ENCODE measurements around the gene TAF9B. TPM values are rescaled to one million over a fixed set of nuclear protein-coding genes. Genes with fewer than 3 reads are reported as not detected.
"Not testable (repeated sequence)": the region's sequence is repeated elsewhere in the genome, so short reads cannot be mapped to it uniquely, and the experiment has no call there.

TAF9B gene
- total RNA-seq, 1 donor from 2014 or later, result 23.4 TPM

DNA sequence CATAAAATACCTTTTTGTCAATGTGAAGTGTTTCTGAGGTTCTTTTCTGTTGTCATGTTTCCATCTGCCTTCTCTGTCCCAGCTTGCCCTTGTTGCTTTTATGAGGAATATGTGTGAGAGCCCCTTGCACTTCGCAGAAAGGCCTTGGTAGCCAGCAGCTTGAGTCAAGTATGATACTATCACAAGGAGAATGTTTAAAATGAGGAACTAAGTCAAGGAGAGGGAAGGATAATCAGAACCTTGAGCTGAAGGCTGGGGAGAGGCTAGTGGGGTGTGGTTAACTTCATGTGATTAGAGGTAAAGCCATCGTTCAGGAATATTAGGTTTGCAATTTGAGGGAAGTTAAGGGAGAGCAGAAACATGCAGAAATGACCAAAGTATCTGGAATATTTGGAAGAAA lies 22.7 kb downstream of the TAF9B start:
- DNase-seq (ENCODE audit: low spot score), result no peak

DNA sequence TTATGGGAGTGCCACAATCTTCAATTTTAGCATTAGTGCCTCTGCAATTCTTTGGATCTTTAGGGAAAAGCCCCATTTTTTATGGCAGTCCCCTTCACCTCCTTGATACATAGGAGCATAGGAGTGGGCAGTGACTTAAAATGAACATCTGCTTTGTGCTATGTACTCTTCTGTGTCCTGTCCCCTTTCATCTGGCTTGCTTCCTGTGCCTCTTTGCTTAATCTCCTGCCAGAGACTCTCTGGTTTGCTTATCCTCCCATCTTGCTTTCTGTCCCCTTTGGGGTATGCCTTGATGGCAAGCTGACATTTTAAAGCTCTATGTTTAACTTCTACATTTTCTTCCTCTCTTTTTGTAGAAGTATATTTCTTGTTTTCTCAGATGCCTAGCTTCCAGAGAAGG lies 23.1 kb downstream of the TAF9B start:
- no peak for DNase-seq (ENCODE audit: low spot score)

DNA sequence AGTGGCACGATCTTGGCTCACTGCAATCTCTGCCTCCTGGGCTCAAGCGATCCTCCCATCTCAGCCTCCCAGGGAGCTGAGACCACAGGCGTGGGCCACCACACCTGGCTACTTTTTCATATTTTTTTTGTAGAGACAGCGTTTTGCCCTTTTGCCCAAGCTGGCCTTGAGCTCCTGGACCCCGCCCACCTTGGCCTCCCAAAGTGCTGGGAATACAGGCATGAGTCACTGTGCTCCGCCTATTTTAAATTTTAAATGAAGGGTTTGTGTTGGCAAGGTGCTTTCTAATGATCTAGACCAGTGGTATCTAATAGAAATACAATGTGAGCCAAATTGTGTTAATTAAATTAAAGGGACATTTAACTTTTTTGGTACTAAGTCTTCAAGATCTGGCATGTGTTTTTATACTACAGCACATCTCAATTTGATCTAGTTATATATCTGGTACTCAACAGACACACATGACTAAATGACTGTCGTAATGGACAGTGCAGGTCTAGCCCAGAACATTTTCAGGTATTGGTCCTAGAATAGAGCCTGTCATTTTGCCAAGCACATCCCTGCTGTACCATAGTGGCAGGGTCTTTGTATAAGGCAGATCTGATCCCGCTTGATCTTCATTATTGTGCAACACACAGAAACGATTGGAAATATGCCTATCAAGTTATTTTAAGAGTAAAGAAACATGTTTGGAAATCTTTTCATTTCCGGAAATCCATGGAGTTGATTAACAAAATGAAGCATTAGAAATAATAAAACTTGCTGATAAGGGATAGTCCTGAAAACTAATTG lies 28.1 kb downstream of the TAF9B start:
- DNase-seq (ENCODE audit: low spot score), result no peak

DNA sequence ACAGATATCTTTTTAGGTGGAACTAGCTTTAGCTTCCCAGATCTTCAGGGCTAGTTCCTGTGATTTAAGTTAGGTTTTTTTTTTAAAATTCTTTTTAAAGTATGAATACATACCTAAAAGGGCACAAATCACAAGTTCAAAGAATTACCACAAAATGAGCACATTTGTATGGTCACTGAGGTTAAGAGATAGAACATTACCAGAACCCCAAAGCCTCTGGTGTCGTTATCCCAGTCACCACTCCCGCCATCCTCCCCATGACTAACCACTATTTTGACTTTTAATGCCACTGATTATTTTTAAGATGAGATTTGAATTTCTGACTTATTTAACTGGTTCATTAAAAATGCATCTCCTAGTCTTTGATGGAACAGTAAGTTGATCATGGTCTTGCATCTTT lies 30.0 kb downstream of the TAF9B start:
- no peak for DNase-seq (ENCODE audit: low spot score)

DNA sequence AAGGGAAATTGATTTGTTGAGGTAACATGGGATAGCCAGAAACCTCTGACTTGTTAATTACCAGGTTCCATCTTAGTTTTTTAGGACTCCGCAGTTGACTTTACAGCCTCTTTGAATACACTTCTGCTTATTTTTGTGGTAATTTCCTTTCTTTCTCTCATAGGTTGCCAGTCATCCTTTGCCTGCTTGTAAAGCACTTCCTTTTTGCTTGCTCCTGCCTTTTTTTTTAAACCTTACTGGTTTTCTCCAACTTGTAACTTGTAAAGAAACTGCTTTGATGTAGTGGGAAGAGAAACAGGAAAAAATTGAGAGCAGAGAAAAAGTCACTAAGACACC lies 32.8 kb downstream of the TAF9B start:
- no peak for DNase-seq (ENCODE audit: low spot score)

DNA sequence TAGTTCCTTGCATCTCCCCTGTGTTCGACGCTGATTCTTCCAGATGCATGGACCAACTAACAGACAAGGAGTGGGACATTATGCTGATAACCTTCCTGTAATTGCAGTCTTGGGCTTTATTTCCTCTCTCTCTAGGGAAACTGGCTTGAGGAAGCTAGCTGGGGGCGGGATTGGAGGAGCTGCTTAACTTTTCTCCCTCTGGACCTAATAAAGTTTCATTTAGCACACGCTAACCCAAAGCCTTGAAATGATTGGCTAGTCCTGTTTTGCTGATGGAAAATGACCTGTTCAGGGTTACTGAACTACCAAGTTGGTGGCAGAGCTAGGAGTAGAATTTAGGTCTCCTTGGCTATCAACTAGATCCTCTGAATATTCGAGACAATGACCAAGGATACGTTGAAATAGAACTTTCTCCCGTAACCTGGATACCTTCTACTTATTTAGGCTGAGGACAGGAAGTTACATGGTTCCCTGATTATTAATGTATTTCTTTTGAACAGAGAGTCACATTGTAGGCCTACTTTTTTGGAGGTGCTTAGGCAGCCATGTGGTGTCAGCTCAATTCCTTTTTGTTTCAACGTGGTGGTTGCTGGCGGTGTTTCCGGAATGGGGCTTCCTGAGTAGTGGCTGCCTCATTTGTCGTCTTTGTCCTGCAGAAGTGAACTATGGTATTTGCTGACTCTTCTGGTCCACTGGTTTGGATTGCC lies 33.4 kb downstream of the TAF9B start:
- DNase-seq (ENCODE audit: low spot score), result no peak

DNA sequence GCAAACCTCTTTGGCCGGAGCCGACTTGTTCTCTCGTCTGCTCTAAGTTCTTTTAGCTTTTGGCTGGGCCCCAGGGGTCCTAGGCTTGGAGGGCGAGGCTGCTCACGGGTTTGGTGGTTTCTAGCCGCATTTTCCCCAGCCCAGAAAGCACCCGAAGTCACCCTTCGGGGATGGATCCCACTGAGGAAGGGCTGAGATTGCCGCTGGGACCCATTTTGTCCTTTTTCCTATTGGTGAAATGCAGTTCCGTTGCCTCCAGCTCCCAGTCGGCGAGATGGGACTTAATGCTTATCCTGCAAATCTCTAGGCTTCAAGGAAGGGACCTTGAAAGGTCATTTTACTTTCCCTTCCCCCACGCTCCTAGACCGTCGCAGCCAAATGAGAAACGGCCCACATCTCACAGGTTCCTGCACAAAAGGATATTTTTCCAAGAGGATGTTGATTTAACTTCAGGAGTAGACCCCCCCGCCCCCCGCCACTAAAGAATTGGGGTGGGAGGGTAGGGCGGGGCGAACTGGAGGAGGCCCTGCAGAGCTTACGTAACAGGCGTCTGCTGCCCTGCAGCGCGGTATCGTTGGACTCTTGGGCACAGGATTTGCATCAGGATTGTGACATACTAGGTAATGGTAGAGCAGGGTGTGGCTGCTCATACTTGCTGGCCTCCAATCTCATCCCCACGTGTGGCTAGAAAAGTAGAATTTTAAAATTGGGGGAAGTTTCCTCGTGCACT lies 34.8 kb downstream of the TAF9B start:
- peak; percentile 40 for DNase-seq (ENCODE audit: low spot score)

DNA sequence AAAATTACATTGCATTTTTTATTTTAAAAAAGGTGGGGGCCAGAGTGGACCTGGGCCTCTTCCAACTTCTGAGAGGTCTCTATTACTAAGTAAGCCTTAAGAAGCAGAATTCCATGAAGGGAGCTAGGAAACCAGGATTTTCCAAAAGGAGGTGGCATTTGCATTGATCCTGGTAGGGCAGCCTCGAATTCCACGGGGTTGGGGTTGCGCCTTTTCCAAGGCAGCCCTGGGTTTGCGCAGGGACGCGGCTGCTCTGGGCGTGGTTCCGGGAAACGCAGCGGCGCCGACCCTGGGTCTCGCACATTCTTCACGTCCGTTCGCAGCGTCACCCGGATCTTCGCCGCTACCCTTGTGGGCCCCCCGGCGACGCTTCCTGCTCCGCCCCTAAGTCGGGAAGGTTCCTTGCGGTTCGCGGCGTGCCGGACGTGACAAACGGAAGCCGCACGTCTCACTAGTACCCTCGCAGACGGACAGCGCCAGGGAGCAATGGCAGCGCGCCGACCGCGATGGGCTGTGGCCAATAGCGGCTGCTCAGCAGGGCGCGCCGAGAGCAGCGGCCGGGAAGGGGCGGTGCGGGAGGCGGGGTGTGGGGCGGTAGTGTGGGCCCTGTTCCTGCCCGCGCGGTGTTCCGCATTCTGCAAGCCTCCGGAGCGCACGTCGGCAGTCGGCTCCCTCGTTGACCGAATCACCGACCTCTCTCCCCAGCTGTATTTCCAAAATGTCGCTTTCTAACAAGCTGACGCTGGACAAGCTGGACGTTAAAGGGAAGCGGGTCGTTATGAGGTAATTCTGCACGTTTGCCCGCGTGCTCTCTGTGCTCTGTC lies 35.6 kb downstream of the TAF9B start, which contains the start of gene PGK1:
Gene PGK1, plus strand, starts transcription at position 626 of the 824 bp plus-strand sequence. Its CDS starts 93 bp downstream, at position 719.
- DNase-seq (ENCODE audit: low spot score), result peak; percentile 97

DNA sequence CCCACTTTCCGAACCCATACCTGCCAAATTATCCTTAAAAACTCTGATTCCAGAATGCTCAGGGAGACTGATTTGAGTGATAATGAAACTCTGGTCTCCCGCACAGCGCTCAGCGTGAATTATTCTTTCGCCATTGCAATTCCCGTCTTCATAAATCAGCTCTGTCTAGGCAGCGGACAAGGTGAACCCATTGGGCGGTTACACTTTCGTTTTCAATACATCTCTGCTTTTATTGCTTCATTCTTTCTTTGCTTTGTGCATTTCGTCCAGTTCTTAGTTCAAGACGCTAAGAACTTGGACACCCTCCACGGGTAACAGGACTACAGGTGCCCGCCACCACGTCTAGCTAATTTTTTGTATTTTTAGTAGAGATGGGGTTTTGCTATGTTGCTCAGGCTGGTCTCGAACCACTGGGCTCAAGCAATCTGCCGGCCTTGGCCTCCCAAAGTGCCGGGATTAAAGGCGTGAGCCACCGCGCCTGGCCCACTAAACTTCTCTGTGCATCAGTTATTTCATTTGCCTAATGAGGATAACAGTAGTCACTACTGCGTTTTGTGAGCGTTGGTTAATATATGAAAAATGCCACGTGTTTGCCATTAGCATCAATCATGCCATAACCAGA lies 36.3 kb downstream of the TAF9B start:
- no peak for DNase-seq (ENCODE audit: low spot score)

DNA sequence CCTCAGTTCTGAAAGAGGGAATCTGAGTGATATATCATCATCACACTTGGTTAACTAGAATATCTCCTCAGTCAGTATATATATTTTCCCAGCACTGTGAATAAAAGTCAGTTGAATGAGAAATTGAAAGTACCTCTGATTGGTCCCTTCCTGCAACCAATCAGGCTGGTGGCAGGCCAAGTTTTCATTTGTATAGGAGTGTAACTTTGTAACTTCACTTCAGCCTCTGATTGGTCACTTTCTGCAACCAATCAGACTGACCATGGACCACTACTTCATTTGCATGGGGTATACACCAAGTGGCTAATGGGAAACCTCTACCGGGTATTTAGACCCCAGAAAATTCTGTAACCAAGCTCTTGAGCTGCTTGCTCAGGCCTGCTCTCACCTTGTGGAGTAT lies 37.4 kb downstream of the TAF9B start:
- no peak for DNase-seq (ENCODE audit: low spot score)

DNA sequence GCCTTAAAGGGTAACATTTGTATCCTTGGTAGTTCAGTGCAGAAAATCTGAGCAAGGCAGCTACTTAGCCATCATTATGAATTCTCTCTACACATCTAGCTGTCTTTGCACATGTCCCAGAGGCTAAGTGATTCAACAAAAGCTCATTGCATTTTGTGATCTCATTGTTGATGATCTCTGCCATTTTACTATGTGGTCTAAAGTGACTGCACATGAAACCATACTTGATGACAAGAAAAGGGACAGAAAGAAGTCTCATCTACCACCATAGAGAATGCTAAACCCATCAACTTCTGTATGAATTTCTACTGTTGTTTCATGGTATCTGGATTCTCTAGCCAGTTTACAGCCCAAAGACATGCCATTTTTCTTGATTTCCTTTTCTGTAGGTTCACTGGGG lies 41.3 kb downstream of the TAF9B start:
- no peak for DNase-seq (ENCODE audit: low spot score)

DNA sequence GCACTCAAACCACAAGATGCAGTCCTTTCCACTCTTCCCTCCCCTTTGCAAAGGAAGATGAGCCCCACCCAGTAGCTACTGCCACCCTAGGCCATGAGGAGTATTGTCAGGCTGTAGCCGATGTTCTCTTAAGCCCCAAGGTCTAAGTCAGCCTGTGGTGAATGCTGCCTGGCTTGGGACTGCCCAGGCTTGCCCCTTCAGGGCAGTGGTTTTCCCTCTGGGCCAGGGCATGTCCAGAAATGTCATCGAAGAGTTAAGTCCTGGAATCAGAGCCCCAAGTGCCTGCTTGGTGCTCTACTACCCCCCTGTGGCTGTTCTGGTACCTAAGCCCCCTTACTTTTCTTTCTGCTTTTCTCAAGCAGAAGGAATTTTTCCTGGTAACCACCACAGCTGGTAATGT lies 47.2 kb downstream of the TAF9B start:
- no peak for DNase-seq (ENCODE audit: low spot score)

DNA sequence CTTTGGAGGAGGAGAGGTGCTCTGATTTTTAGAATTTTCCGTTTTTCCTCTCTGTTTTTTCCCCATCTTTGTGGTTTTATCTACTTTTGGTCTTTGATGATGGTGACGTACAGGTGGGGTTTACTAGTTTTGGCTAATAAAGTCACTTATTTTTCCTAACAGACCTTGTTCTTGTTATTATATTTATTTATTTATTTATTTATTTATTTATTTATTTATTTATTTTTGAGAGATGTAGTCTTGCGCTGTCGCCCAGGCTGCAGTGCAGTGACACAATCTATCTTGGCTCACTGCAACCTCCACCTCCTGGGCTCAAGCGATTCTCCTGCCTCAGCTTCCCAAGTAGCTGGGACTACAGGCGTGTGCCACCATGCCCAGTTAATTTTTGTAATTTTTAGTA lies 58.0 kb downstream of the TAF9B start:
- not testable (repeated sequence) for DNase-seq (ENCODE audit: low spot score)

Other genes starting within 250 kb of the TAF9B start
- 55.6 TPM for gene MAGT1, start 244.2 kb downstream of the TAF9B start, total RNA-seq (ENCODE audit: insufficient read depth, low replicate concordance)
- 104 TPM for gene COX7B, start 240.2 kb downstream of the TAF9B start, total RNA-seq (ENCODE audit: insufficient read depth, low replicate concordance)
- gene ATP7A, start 229.0 kb downstream of the TAF9B start, total RNA-seq (ENCODE audit: insufficient read depth, low replicate concordance), result 15.6 TPM
- not detected for gene PGAM4, start 170.0 kb downstream of the TAF9B start, total RNA-seq (ENCODE audit: insufficient read depth, low replicate concordance)
- gene PGK1, start 35.4 kb downstream of the TAF9B start, total RNA-seq (ENCODE audit: insufficient read depth, low replicate concordance), result 203 TPM
- gene CYSLTR1, start 188.0 kb upstream of the TAF9B start, total RNA-seq (ENCODE audit: insufficient read depth, low replicate concordance), result 8.2 TPM

All from umbilical cord (tissue), 2 donors.